KMS-11 (cell line): Measurements from ENCODE around the gene ASB10.

ENCODE experiments used
- H2AFZ ChIP-seq: fragments of 200-600 bp; sonication (generic); 2 replicates; pipeline ENCODE4 v1.6.1; 2016; ENCODE audit warnings: antibody characterized with exemption, mixed run types, low read depth
- H3K27ac ChIP-seq: fragments of 200-600 bp; sonication (generic); 2 replicates; pipeline ENCODE4 v1.6.1; 2016; ENCODE audit warnings: mild to moderate bottlenecking, mixed run types
- H3K27me3 ChIP-seq: fragments of 200-600 bp; sonication (generic); 2 replicates; pipeline ENCODE4 v1.6.1; 2017; ENCODE audit warnings: mild to moderate bottlenecking, low read depth, mixed run types, moderate library complexity; ENCODE audit not compliant: insufficient read depth
- H3K36me3 ChIP-seq: fragments of 200-600 bp; sonication (generic); 2 replicates; pipeline ENCODE4 v1.6.1; 2017; ENCODE audit warnings: mild to moderate bottlenecking, mixed run types; ENCODE audit not compliant: insufficient read depth
- H3K4me1 ChIP-seq: fragments of 200-600 bp; sonication (generic); 2 replicates; pipeline ENCODE4 v1.6.1; 2016; ENCODE audit warnings: mild to moderate bottlenecking, low read depth, mixed run types; ENCODE audit not compliant: poor library complexity, severe bottlenecking
- H3K4me2 ChIP-seq: fragments of 200-600 bp; sonication (generic); 2 replicates; pipeline ENCODE4 v1.7.0; 2016; ENCODE audit warnings: mild to moderate bottlenecking, mixed run types
- H3K4me3 ChIP-seq: fragments of 200-600 bp; sonication (generic); IDR thresholded peaks from 2 replicates; pipeline ENCODE4 v1.6.1; 2017; ENCODE audit warnings: low read depth, low read length, mixed read lengths; ENCODE audit not compliant: insufficient read depth
- H3K79me2 ChIP-seq: fragments of 200-600 bp; sonication (generic); 2 replicates; pipeline ENCODE4 v1.6.1; 2016; ENCODE audit warnings: low read depth, mixed run types; ENCODE audit not compliant: insufficient read depth
- H3K9ac ChIP-seq: fragments of 200-600 bp; sonication (generic); 2 replicates; pipeline ENCODE4 v1.6.1; 2016; ENCODE audit warnings: mild to moderate bottlenecking, mixed run types
- H4K20me1 ChIP-seq: fragments of 200-600 bp; sonication (generic); 2 replicates; pipeline ENCODE4 v1.6.1; 2016; ENCODE audit warnings: mild to moderate bottlenecking, mixed run types; ENCODE audit not compliant: insufficient read depth
- CTCF ChIP-seq: fragments of 200-600 bp; sonication (generic); conservative IDR thresholded peaks from 2 replicates; pipeline ENCODE4 v1.6.1; 2017; ENCODE audit warnings: low read depth, mild to moderate bottlenecking, antibody characterized with exemption, low read length, moderate library complexity, mixed read lengths

ASB10 gene

GRCh38 chr7:151142686-151143040 is 44.4 kb downstream of the ASB10 start:
- Histone ChIP-seq H3K36me3 (no peaks in the 10 kb centered on the region), H2AFZ (no peak overlapping the region), H3K27ac (no peak overlapping the region), H3K9ac (no peak overlapping the region), H3K27me3 (no peaks in the 10 kb centered on the region), H4K20me1 (no peaks in the 10 kb centered on the region), H3K4me3 (no peak overlapping the region), H3K79me2 (no peaks in the 10 kb centered on the region), H3K4me1 (no peaks in the 10 kb centered on the region), H3K4me2 (no peak overlapping the region)
- no peak for TF ChIP-seq CTCF

GRCh38 chr7:151141855-151142685 is 45.0 kb downstream of the ASB10 start:
- H3K4me3 ChIP-seq, result no peak overlapping the region
- H3K27me3 ChIP-seq, result no peaks in the 10 kb centered on the region
- no peaks in the 10 kb centered on the region for H3K4me1 ChIP-seq
- H3K79me2 ChIP-seq, result no peaks in the 10 kb centered on the region
- no peak overlapping the region for H3K4me2 ChIP-seq
- H4K20me1 ChIP-seq, result no peaks in the 10 kb centered on the region
- no peak overlapping the region for H2AFZ ChIP-seq
- no peak overlapping the region for H3K9ac ChIP-seq
- H3K36me3 ChIP-seq, result no peaks in the 10 kb centered on the region
- H3K27ac ChIP-seq, result no peak overlapping the region
- no peak for TF ChIP-seq CTCF

GRCh38 chr7:151141311-151141854 is 45.7 kb downstream of the ASB10 start:
- no peak overlapping the region for H3K4me3 ChIP-seq
- no peaks in the 10 kb centered on the region for H3K27me3 ChIP-seq
- no peaks in the 10 kb centered on the region for H4K20me1 ChIP-seq
- no peaks in the 10 kb centered on the region for H3K36me3 ChIP-seq
- no peak overlapping the region for H3K27ac ChIP-seq
- no peak overlapping the region for H3K4me2 ChIP-seq
- no peak for TF ChIP-seq CTCF
- H3K9ac ChIP-seq, result no peak overlapping the region
- no peak overlapping the region for H2AFZ ChIP-seq
- no peaks in the 10 kb centered on the region for H3K79me2 ChIP-seq
- H3K4me1 ChIP-seq, result no peaks in the 10 kb centered on the region

- TF ChIP-seq CTCF, result no peak
Measured at GRCh38 chr7:151140826-151141225, 46.2 kb downstream of the ASB10 start.

More at GRCh38 chr7:151140826-151141225, 46.2 kb downstream of the ASB10 start:
- Histone ChIP-seq H2AFZ (no peak overlapping the region), H3K79me2 (no peaks in the 10 kb centered on the region), H3K4me2 (no peak overlapping the region), H3K4me3 (no peak overlapping the region), H4K20me1 (no peaks in the 10 kb centered on the region), H3K27ac (no peak overlapping the region), H3K36me3 (no peaks in the 10 kb centered on the region), H3K4me1 (no peaks in the 10 kb centered on the region), H3K9ac (no peak overlapping the region), H3K27me3 (no peaks in the 10 kb centered on the region)
